Measurements from ENCODE around the gene DOCK3. TPM values are rescaled to one million over a fixed set of nuclear protein-coding genes. Genes with fewer than 3 reads are reported as not detected.
A peak's percentile ranks its signal among the peaks of the same experiment; 100 is the strongest.

Gene DOCK3
- total RNA-seq, 2 experiments from 2014 or later: 0.93 to 1.1 TPM

DNA sequence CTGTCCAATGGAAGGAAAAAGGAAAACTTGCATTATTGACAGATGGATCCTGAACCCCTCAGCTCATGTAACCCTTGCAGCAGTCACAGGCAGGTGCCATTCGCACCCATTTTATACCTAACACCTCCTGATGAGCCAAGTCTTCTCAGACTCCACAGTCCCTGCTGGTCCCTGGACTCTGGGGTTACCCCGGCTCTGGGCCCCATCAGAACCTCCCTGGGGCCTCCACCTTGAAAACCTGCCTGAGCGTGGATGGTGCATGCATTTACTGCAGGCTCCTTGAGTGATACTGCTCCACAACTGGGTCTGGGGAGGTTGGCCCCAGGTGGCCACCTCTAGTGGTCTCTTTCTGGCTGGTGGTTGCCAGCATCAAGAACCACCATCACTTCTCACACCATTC lies 15.9 kb upstream of the DOCK3 start:
- TF ChIP-seq, protein P1, sequence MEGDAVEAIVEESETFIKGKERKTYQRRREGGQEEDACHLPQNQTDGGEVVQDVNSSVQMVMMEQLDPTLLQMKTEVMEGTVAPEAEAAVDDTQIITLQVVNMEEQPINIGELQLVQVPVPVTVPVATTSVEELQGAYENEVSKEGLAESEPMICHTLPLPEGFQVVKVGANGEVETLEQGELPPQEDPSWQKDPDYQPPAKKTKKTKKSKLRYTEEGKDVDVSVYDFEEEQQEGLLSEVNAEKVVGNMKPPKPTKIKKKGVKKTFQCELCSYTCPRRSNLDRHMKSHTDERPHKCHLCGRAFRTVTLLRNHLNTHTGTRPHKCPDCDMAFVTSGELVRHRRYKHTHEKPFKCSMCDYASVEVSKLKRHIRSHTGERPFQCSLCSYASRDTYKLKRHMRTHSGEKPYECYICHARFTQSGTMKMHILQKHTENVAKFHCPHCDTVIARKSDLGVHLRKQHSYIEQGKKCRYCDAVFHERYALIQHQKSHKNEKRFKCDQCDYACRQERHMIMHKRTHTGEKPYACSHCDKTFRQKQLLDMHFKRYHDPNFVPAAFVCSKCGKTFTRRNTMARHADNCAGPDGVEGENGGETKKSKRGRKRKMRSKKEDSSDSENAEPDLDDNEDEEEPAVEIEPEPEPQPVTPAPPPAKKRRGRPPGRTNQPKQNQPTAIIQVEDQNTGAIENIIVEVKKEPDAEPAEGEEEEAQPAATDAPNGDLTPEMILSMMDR (IDR thresholded peaks at IDR 0.05): no peak
- Mint-ChIP-seq H3K4me1 (ENCODE audit: low read depth) (peaks cover 7% of the 10 kb centered on the region), H3K27ac (no peak overlapping the region), H3K36me3 (ENCODE audit: low read depth) (no peaks in the 10 kb centered on the region), H3K9me3 (no peaks in the 10 kb centered on the region), H3K4me3 (no peak overlapping the region), H3K27me3 (no peaks in the 10 kb centered on the region)
- intact Hi-C loops (cut with DNase I, micrococcal nuclease): no loop called here
- Histone ChIP-seq H3K27me3 (ENCODE audit: control insufficient read depth in 1 of 2, insufficient read depth in 2 of 2, low read length in 2 of 2) (no peaks in the 10 kb centered on the region), H3K27ac (ENCODE audit: low read depth in 1 of 2, low read length in 2 of 2) (no peak overlapping the region), H3K4me1 (ENCODE audit: insufficient read depth, low read length) (peaks cover 6% of the 10 kb centered on the region), H3K4me3 (ENCODE audit: low read length) (no peak overlapping the region), H3K36me3 (ENCODE audit: insufficient read depth, low read length) (no peaks in the 10 kb centered on the region), H3K9me3 (ENCODE audit: control insufficient read depth in 1 of 2, insufficient read depth in 1 of 2, low read length in 2 of 2) (no peaks in the 10 kb centered on the region)
- ATAC-seq (ENCODE audit: poor library complexity) (no peak), DNase-seq (peak in 1 of 14 experiments; percentile 6)
- POLR2A ChIA-PET: no interaction called here
- CTCF ChIA-PET: no interaction called here

DNA sequence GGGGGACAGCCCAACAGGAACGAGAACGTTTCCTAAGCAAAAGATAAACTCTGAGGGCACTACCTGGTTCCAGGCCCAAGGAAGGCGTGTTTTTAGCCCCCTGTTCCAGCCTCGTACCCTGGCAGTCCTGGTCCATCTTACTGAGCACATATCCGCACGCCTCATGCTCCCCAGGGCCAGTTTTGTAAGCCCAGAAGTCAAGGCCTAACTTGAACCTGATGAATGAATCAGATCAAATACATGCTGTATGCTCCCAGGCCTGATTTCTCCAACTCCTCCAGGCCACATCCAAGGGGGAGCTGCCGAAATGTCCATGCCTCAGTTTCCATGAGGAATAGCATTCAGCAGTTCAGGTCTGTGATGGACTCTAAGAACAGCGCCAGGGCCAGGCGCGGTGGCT lies 14.3 kb upstream of the DOCK3 start:
- intact Hi-C loops (cut with DNase I, micrococcal nuclease): no loop called here
- DNase-seq (no peak), ATAC-seq (ENCODE audit: poor library complexity) (no peak)
- TF ChIP-seq, protein P1 (IDR thresholded peaks at IDR 0.05): no peak
- Histone ChIP-seq H3K4me3 (ENCODE audit: low read length) (no peak overlapping the region), H3K9me3 (ENCODE audit: control insufficient read depth in 1 of 2, insufficient read depth in 1 of 2, low read length in 2 of 2) (no peaks in the 10 kb centered on the region), H3K27ac (ENCODE audit: low read depth in 1 of 2, low read length in 2 of 2) (no peak overlapping the region), H3K27me3 (ENCODE audit: control insufficient read depth in 1 of 2, insufficient read depth in 2 of 2, low read length in 2 of 2) (no peaks in the 10 kb centered on the region), H3K4me1 (ENCODE audit: insufficient read depth, low read length) (peaks cover under 1% of the 10 kb centered on the region), H3K36me3 (ENCODE audit: insufficient read depth, low read length) (no peaks in the 10 kb centered on the region)
- Mint-ChIP-seq H3K9me3 (no peaks in the 10 kb centered on the region), H3K36me3 (ENCODE audit: low read depth) (no peaks in the 10 kb centered on the region), H3K27ac (no peak overlapping the region), H3K27me3 (no peaks in the 10 kb centered on the region), H3K4me3 (no peak overlapping the region), H3K4me1 (ENCODE audit: low read depth) (peaks cover 3% of the 10 kb centered on the region)
- ChIA-PET POLR2A (no interaction called here), CTCF (no interaction called here)

DNA sequence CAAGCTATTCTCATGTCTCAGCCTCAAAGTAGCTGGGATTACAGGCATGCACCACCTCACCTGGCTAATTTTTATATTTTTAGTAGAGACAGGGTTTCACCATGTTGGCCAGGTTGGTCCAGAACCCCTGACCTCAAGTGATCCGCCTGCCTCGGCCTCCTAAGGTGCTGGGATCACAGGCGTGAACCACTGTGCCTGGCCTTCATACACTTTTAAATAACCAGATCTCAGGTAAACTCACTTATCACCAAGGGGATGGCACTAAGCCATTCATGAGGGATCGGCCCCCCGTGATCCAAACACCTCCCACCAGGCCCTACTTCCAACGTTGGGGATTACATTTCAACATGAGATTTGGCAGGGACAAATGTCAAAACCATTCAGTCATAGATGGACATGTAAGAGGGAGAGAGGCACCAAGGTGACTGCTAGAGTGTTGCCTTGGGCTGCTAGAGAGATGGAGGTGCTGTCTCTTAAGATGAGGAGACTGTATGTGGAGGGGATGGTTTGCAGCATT lies 13.3 kb upstream of the DOCK3 start:
- peaks cover 3% of the 10 kb centered on the region for H3K4me1 ChIP-seq (ENCODE audit: insufficient read depth, low read length)
- H3K36me3 Mint-ChIP-seq (ENCODE audit: low read depth): no peaks in the 10 kb centered on the region
- no peaks in the 10 kb centered on the region for H3K27me3 Mint-ChIP-seq
- POLR2A ChIA-PET: no interaction called here
- no peaks in the 10 kb centered on the region for H3K9me3 ChIP-seq (ENCODE audit: control insufficient read depth in 1 of 2, insufficient read depth in 1 of 2, low read length in 2 of 2)
- intact Hi-C loops (cut with DNase I, micrococcal nuclease): no loop called here
- no peak overlapping the region for H3K27ac Mint-ChIP-seq
- no peaks in the 10 kb centered on the region for H3K36me3 ChIP-seq (ENCODE audit: insufficient read depth, low read length)
- TF ChIP-seq, protein P1 (IDR thresholded peaks at IDR 0.05): no peak
- no peak overlapping the region for H3K27ac ChIP-seq (ENCODE audit: low read depth in 1 of 2, low read length in 2 of 2)
- H3K4me1 Mint-ChIP-seq (ENCODE audit: low read depth): peaks cover 6% of the 10 kb centered on the region
- H3K27me3 ChIP-seq (ENCODE audit: control insufficient read depth in 1 of 2, insufficient read depth in 2 of 2, low read length in 2 of 2): no peaks in the 10 kb centered on the region
- no peak overlapping the region for H3K4me3 ChIP-seq (ENCODE audit: low read length)
- DNase-seq (no peak), ATAC-seq (ENCODE audit: poor library complexity) (no peak)
- no peaks in the 10 kb centered on the region for H3K9me3 Mint-ChIP-seq
- no peak overlapping the region for H3K4me3 Mint-ChIP-seq
- CTCF ChIA-PET: no interaction called here
